ENCODE measurements around the gene CD300LG.

- no peak for TF ChIP-seq CTCF (IDR thresholded peaks at IDR 0.05; ENCODE audit: insufficient read depth, low read length, poor library complexity, severe bottlenecking)
- TF ChIP-seq EZH2phosphoT487 (conservative IDR thresholded peaks at IDR 0.05; ENCODE audit: low read length), result no peak
Measured at GRCh38 chr17:43812396-43813265, 34.3 kb upstream of the CD300LG start.
